ENCODE measurements around the gene VPS50.

- TF ChIP-seq POLR2AphosphoS5 (IDR thresholded peaks at IDR 0.05; ENCODE audit: low read depth, low read length): no peak
- no peak for TF ChIP-seq POLR2A (IDR thresholded peaks at IDR 0.05; ENCODE audit: low read depth, low read length)
- no peak for TF ChIP-seq TAF1 (IDR thresholded peaks at IDR 0.05; ENCODE audit: low read depth, low read length)
- TF ChIP-seq PAX5 (IDR thresholded peaks at IDR 0.05; ENCODE audit: insufficient read depth, low read length, severe bottlenecking): no peak
Observed at GRCh38 chr7:93293229-93293628, 61.1 kb downstream of the VPS50 start.
